ENCODE data around the gene RHBDD1. TPM values are rescaled to one million over a fixed set of nuclear protein-coding genes. Genes with fewer than 3 reads are reported as not detected.
"Not testable (repeated sequence)": the region's sequence is repeated elsewhere in the genome, so short reads cannot be mapped to it uniquely, and the experiment has no call there.

RHBDD1 gene
- polyA plus RNA-seq, 1 donor: 23.3 TPM

- Histone ChIP-seq H3K27me3 (ENCODE audit: control insufficient read depth, insufficient read depth, low read length) (no peaks in the 10 kb centered on the region), H3K4me3 (ENCODE audit: low read length) (no peak overlapping the region), H3K36me3 (ENCODE audit: control insufficient read depth, insufficient read depth, low read length) (peaks cover 4% of the 10 kb centered on the region), H3K4me1 (ENCODE audit: control insufficient read depth, insufficient read depth, low read length) (peaks cover 5% of the 10 kb centered on the region), H3K27ac (ENCODE audit: low read length) (no peak overlapping the region), H3K9me3 (ENCODE audit: control insufficient read depth, low read depth, low read length) (peaks cover 5% of the 10 kb centered on the region)
- DNase-seq: no peak
- no CpG with 5 or more reads among the region's 4 CpGs for WGBS (ENCODE audit: insufficient coverage, low lambda C conversion rate)
These were observed 4.6 kb upstream of the RHBDD1 start for GRCh38 chr2:226831266-226831665.

GRCh38 chr2:226832061-226832460 lies 3.8 kb upstream of the RHBDD1 start:
- H3K9me3 ChIP-seq (ENCODE audit: control insufficient read depth, low read depth, low read length): peaks cover 5% of the 10 kb centered on the region
- WGBS (ENCODE audit: insufficient coverage, low lambda C conversion rate): 100% methylated on average over 1 of the region's 1 CpG
- no peaks in the 10 kb centered on the region for H3K27me3 ChIP-seq (ENCODE audit: control insufficient read depth, insufficient read depth, low read length)
- H3K27ac ChIP-seq (ENCODE audit: low read length): no peak overlapping the region
- peaks cover 6% of the 10 kb centered on the region for H3K4me1 ChIP-seq (ENCODE audit: control insufficient read depth, insufficient read depth, low read length)
- H3K36me3 ChIP-seq (ENCODE audit: control insufficient read depth, insufficient read depth, low read length): peaks cover 4% of the 10 kb centered on the region
- no peak for DNase-seq
- no peak overlapping the region for H3K4me3 ChIP-seq (ENCODE audit: low read length)

GRCh38 chr2:226834880-226835279 lies 974 bp upstream of the RHBDD1 start:
- peaks cover 18% of the 10 kb centered on the region for H3K4me1 ChIP-seq (ENCODE audit: control insufficient read depth, insufficient read depth, low read length)
- DNase-seq; H3K9me3 ChIP-seq (ENCODE audit: control insufficient read depth, low read depth, low read length); H3K36me3 ChIP-seq (ENCODE audit: control insufficient read depth, insufficient read depth, low read length); H3K27me3 ChIP-seq (ENCODE audit: control insufficient read depth, insufficient read depth, low read length); H3K27ac ChIP-seq (ENCODE audit: low read length): not testable (repeated sequence)
- peak overlapping the region; percentile 66 for H3K4me3 ChIP-seq (ENCODE audit: low read length)
- WGBS (ENCODE audit: insufficient coverage, low lambda C conversion rate): 92% methylated on average over 5 of the region's 18 CpGs

GRCh38 chr2:226835420-226835795 lies 446 bp upstream of the RHBDD1 start:
- H3K27ac ChIP-seq (ENCODE audit: low read length): peak overlapping the region; percentile 99
- DNase-seq: no peak
- WGBS (ENCODE audit: insufficient coverage, low lambda C conversion rate): no CpG with 5 or more reads among the region's 26 CpGs
- peaks cover 18% of the 10 kb centered on the region for H3K4me1 ChIP-seq (ENCODE audit: control insufficient read depth, insufficient read depth, low read length)
- H3K27me3 ChIP-seq (ENCODE audit: control insufficient read depth, insufficient read depth, low read length): no peaks in the 10 kb centered on the region
- peaks cover 4% of the 10 kb centered on the region for H3K36me3 ChIP-seq (ENCODE audit: control insufficient read depth, insufficient read depth, low read length)
- H3K9me3 ChIP-seq (ENCODE audit: control insufficient read depth, low read depth, low read length): peaks cover 5% of the 10 kb centered on the region
- H3K4me3 ChIP-seq (ENCODE audit: low read length): peak overlapping the region; percentile 66

- Histone ChIP-seq H3K9me3 (ENCODE audit: control insufficient read depth, low read depth, low read length) (peaks cover 5% of the 10 kb centered on the region), H3K4me3 (ENCODE audit: low read length) (peak overlapping the region; percentile 66), H3K27ac (ENCODE audit: low read length) (peak overlapping the region; percentile 99), H3K36me3 (ENCODE audit: control insufficient read depth, insufficient read depth, low read length) (peaks cover 2% of the 10 kb centered on the region), H3K27me3 (ENCODE audit: control insufficient read depth, insufficient read depth, low read length) (no peaks in the 10 kb centered on the region), H3K4me1 (ENCODE audit: control insufficient read depth, insufficient read depth, low read length) (peaks cover 18% of the 10 kb centered on the region)
- WGBS (ENCODE audit: insufficient coverage, low lambda C conversion rate): 0% methylated on average over 3 of the region's 6 CpGs
- DNase-seq: no peak
These were observed 663 bp downstream of the RHBDD1 start for GRCh38 chr2:226836548-226836885.

- Histone ChIP-seq H3K27ac (ENCODE audit: low read length) (peak overlapping the region; percentile 99), H3K36me3 (ENCODE audit: control insufficient read depth, insufficient read depth, low read length) (peaks cover 2% of the 10 kb centered on the region), H3K4me1 (ENCODE audit: control insufficient read depth, insufficient read depth, low read length) (peaks cover 18% of the 10 kb centered on the region), H3K4me3 (ENCODE audit: low read length) (no peak overlapping the region), H3K27me3 (ENCODE audit: control insufficient read depth, insufficient read depth, low read length) (no peaks in the 10 kb centered on the region), H3K9me3 (ENCODE audit: control insufficient read depth, low read depth, low read length) (peaks cover 7% of the 10 kb centered on the region)
- WGBS (ENCODE audit: insufficient coverage, low lambda C conversion rate): no CpG with 5 or more reads among the region's 7 CpGs
- DNase-seq: no peak
These were observed 1.5 kb downstream of the RHBDD1 start for GRCh38 chr2:226837334-226837733.

- no peak for DNase-seq
- peaks cover 2% of the 10 kb centered on the region for H3K36me3 ChIP-seq (ENCODE audit: control insufficient read depth, insufficient read depth, low read length)
- 77% methylated on average over 3 of the region's 12 CpGs for WGBS (ENCODE audit: insufficient coverage, low lambda C conversion rate)
- no peak overlapping the region for H3K4me3 ChIP-seq (ENCODE audit: low read length)
- H3K4me1 ChIP-seq (ENCODE audit: control insufficient read depth, insufficient read depth, low read length): peaks cover 18% of the 10 kb centered on the region
- no peaks in the 10 kb centered on the region for H3K27me3 ChIP-seq (ENCODE audit: control insufficient read depth, insufficient read depth, low read length)
- H3K9me3 ChIP-seq (ENCODE audit: control insufficient read depth, low read depth, low read length): peaks cover 9% of the 10 kb centered on the region
- peak overlapping the region; percentile 99 for H3K27ac ChIP-seq (ENCODE audit: low read length)
These were observed 2.1 kb downstream of the RHBDD1 start for GRCh38 chr2:226837787-226838603.

GRCh38 chr2:226838722-226839121 lies 2.9 kb downstream of the RHBDD1 start:
- Histone ChIP-seq H3K4me1 (ENCODE audit: control insufficient read depth, insufficient read depth, low read length) (peaks cover 18% of the 10 kb centered on the region), H3K9me3 (ENCODE audit: control insufficient read depth, low read depth, low read length) (peaks cover 9% of the 10 kb centered on the region), H3K36me3 (ENCODE audit: control insufficient read depth, insufficient read depth, low read length) (no peaks in the 10 kb centered on the region), H3K27ac (ENCODE audit: low read length) (no peak overlapping the region), H3K4me3 (ENCODE audit: low read length) (no peak overlapping the region), H3K27me3 (ENCODE audit: control insufficient read depth, insufficient read depth, low read length) (no peaks in the 10 kb centered on the region)
- WGBS (ENCODE audit: insufficient coverage, low lambda C conversion rate): no CpG with 5 or more reads among the region's 3 CpGs
- DNase-seq: peak in 1 of 2 donors; percentile 17

- Histone ChIP-seq H3K27ac (ENCODE audit: low read length) (no peak overlapping the region), H3K4me1 (ENCODE audit: control insufficient read depth, insufficient read depth, low read length) (peaks cover 18% of the 10 kb centered on the region), H3K36me3 (ENCODE audit: control insufficient read depth, insufficient read depth, low read length) (no peaks in the 10 kb centered on the region), H3K4me3 (ENCODE audit: low read length) (no peak overlapping the region), H3K27me3 (ENCODE audit: control insufficient read depth, insufficient read depth, low read length) (no peaks in the 10 kb centered on the region), H3K9me3 (ENCODE audit: control insufficient read depth, low read depth, low read length) (peaks cover 9% of the 10 kb centered on the region)
- DNase-seq: no peak
- WGBS (ENCODE audit: insufficient coverage, low lambda C conversion rate): 100% methylated on average over 1 of the region's 10 CpGs
These were observed 3.3 kb downstream of the RHBDD1 start for GRCh38 chr2:226839161-226839560.

GRCh38 chr2:226839951-226840350 lies 4.1 kb downstream of the RHBDD1 start:
- Histone ChIP-seq H3K36me3 (ENCODE audit: control insufficient read depth, insufficient read depth, low read length) (no peaks in the 10 kb centered on the region), H3K27me3 (ENCODE audit: control insufficient read depth, insufficient read depth, low read length) (no peaks in the 10 kb centered on the region), H3K27ac (ENCODE audit: low read length) (no peak overlapping the region), H3K4me1 (ENCODE audit: control insufficient read depth, insufficient read depth, low read length) (peaks cover 18% of the 10 kb centered on the region), H3K4me3 (ENCODE audit: low read length) (no peak overlapping the region), H3K9me3 (ENCODE audit: control insufficient read depth, low read depth, low read length) (peaks cover 9% of the 10 kb centered on the region)
- DNase-seq: no peak
- WGBS (ENCODE audit: insufficient coverage, low lambda C conversion rate): no CpG with 5 or more reads among the region's 2 CpGs

GRCh38 chr2:226843001-226843400 lies 7.1 kb downstream of the RHBDD1 start:
- not testable (repeated sequence) for H3K4me1 ChIP-seq (ENCODE audit: control insufficient read depth, insufficient read depth, low read length); H3K9me3 ChIP-seq (ENCODE audit: control insufficient read depth, low read depth, low read length); H3K4me3 ChIP-seq (ENCODE audit: low read length); H3K27me3 ChIP-seq (ENCODE audit: control insufficient read depth, insufficient read depth, low read length); H3K36me3 ChIP-seq (ENCODE audit: control insufficient read depth, insufficient read depth, low read length); H3K27ac ChIP-seq (ENCODE audit: low read length); DNase-seq
- WGBS (ENCODE audit: insufficient coverage, low lambda C conversion rate): no CpG with 5 or more reads among the region's 1 CpG
